CD4-positive, alpha-beta T cell treated with Interleukin-6 at 100 ng/mL for 8 hours (primary cell): ENCODE measurements around the gene CTIF.

ENCODE experiments used
- DNase-seq: peaks from one replicate; pipeline ENCODE4 v3.0.0-alpha.2; 2020; ENCODE audit warnings: mixed read lengths, low spot score

CTIF gene

DNA sequence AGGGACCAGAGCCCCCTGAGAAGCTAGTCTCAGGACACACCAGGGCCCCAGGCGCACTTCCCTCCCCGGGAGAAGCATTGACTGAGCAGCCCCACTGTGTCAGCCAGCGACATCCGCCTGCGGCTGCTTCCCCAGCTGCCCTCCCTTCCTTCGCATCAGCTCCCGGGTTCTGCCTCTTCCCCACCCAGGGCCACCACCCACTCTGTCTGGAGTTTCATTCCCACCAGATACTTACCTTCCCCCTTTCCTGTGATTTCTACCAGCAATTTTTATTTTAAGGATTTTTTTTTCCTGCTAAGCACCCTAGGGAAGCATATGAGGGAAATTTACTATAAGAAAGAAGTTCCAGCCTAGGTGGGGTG lies 312.7 kb downstream of the CTIF start:
- no peak for DNase-seq

GRCh38 chr18:48852292-48852691 lies 313.5 kb downstream of the CTIF start:
- no peak for DNase-seq

DNA sequence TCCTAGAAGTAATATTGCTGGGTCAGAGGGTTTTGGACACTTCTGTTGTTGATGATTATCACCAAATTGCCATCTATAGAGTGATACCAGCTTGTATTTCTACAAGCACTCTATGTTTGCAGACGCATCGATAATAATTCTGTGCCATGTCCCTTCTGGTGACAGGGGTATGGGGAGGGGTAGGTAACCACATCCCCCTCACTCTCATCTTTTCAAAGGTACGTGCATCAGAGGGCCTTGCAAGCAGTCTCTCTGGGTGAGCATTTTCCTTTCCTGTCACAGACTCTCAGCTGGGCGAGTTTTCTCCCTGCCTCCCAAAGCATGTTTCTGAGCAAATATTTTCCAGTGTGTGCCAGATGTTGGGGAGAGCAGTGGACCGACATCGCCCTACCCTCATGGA lies 314.0 kb downstream of the CTIF start:
- DNase-seq, result no peak

DNA sequence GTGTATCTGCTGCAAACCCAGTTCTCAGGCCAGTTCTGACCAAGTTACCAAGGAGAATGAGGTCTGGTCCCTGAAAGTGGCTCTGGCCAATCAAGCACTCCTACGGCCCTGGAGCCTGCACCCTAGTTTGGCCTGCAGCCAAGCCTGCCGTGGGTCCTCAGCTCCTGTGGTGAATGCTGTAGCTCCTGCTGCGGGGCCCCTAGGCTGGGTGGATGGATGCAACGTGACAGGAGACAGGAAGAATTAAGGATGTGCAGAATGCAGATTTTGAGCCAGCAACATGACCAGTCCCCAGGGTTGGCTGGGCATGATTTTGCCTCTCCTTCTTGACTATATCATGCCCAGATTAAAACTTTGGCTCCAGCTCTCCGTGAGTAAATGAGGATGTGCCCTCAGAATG lies 314.8 kb downstream of the CTIF start:
- no peak for DNase-seq

GRCh38 chr18:48854780-48855179 lies 315.9 kb downstream of the CTIF start:
- no peak for DNase-seq

DNA sequence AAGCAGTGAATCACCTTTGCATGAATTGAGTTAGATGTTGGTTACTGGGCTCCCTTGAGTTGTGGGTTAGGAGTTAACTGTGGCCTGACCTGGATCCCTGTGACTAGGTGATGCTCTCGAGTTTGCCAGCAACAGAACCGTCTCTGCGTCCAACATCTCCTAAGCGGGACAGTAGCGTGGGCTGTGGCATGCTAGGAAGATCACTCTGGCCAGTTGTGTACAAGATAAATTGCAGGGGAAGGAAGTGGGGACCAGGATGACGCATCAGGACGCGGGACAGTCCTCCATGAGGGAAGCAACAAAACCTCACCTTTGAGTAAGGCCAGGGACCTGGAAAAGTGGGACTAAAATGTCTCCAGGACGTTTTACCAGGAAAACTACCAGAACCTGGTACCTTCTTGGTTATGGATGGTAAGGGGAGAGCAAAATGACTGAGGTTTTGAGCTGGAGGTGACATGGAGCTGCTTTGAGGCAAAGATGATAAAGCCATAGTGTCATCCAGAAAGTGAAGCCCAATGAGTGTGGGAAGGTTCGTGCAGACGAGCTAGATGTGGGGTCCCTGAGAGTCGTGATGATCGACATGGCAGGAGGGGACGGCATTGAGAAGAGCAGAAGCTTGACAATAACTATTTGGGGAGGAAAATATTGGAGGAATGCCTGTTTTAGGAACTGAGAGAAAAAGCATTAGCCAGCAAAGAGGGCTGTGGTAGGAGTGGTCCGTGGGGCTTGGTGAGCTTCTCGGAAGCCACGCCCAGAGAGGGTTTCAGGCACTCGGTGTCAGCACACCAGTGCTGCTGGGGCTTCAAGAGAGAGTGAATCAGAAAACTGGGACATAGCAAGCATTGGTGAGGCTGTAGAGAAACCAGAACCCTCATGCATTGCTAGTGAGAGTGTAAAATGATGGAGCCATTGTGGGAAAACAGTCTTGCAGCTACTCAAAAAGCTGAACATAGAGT lies 316.9 kb downstream of the CTIF start:
- DNase-seq, result no peak

- no peak for DNase-seq
Measured at GRCh38 chr18:48857023-48857694, 318.3 kb downstream of the CTIF start.

DNA sequence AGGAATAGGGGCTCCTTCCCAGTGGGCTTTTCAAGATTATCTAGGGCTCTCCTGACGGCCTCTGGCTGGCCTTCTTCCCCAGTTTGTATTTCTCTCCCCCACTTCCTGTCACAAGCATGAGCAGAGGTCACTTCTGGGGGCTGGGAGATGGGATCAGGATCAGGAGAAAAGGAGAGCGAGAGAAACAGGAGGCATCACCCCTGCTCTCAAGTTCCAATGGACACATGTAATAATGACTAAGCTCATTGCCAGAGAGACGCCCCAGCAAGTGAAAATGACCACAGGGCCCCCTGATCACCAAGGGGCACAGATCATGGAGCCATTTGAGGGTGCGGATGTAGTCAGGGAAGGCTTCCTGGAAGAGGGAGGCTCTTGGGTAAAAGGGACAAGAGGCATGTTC lies 319.8 kb downstream of the CTIF start:
- DNase-seq, result no peak

DNA sequence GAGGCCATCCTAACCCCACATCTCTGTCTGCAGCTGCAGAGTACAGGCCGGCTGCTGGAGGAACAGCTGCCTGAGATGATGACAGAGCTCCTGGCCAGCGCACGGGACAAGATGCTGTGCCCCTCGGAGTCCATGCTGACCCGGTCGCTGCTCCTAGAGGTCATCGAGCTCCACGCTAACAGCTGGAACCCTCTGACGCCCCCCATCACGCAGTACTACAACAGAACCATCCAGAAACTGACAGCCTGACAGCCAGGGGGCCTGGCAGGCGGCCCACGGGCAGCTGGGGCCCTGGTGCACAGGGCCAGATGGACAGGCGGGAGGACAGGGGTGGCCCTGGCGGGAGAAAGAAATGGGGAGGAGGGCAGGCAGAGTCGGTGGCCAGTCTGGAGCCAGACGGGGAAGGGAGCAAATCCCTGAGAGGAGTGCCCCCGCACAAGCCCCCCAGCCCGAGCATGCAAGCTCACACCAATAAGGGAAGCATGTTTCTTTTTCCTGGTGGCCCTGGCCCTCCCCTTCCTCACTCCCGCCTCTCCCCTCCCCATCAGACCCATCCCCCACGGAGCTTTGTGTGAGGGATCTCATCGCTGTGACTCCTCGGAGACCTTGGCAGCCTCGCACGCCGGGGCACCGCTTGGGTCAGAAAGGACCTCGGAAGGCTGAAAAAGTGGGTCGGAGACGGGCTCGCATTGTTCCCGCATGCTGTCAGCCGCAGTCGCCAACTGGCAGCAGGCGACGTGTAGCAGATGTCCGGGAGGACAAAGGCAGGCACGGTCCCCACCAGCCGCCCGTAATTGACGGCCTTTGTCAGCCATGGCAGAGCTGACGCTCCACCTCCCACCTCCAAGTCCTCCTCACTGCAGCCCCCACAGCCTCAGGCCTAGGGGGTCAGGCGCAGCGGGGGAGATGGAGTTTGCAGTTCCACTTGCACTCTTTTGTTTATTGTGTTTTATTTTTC lies 320.8 kb downstream of the CTIF start:
- DNase-seq, result no peak

GRCh38 chr18:48860269-48861180 lies 321.7 kb downstream of the CTIF start:
- no peak for DNase-seq

- no peak for DNase-seq
Measured at GRCh38 chr18:48861181-48861708, 322.4 kb downstream of the CTIF start.

DNA sequence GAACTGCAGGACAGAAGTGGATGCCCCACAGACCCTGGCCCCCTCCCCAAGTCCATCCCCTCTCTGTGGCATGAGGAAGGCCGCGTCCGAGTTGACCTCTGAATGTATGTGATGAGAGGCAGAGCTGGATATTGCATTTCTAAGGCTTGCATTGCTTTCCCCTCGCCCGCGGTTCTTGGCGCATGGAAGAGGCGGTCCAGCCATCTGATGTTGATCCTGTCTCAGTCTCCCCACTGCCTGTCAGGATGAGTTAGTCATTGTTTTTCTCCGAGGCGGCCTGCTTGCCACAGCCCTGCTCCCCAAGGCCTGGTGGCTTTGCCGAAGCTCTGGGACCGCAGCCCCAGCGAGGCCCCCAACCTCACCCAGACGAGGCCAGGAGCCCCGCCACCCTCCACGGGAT lies 323.3 kb downstream of the CTIF start:
- no peak for DNase-seq

- no peak for DNase-seq
Measured at GRCh38 chr18:48862678-48863270, 323.9 kb downstream of the CTIF start.

DNA sequence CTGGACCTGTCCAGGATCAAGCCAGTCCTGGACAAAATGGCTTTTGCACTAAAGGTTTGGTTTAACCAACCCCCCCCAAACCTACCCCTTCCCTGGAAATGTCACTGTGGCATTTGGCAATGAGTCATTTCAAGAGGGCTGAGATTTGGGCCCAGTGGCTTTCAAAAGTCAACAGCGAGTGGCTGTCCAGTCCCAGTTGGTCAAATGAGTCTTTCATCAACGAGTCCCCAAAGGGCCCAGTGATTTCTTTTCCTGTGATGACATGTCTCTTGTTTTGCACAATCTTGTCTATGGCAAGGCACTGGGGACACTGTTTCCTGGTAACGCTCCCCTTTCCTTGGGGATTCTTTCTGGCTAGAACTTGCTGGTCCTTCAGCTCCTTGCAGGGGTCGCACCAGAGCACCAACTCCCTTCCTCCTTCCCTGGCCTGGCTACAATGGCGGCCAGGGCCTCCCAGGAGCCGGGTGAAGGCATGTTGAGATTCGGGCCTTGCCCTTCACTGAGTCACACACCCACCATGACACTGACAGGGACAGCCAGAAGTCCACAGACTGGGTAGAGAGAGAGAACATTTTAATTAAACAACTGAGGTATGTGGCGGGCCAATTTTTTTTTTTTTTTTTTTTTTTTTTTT lies 324.7 kb downstream of the CTIF start:
- DNase-seq, result no peak

GRCh38 chr18:48864876-48865275 lies 326.0 kb downstream of the CTIF start:
- DNase-seq, result no peak

- no peak for DNase-seq
Measured at GRCh38 chr18:48866028-48866733, 327.4 kb downstream of the CTIF start.

GRCh38 chr18:48866856-48867255 lies 328.0 kb downstream of the CTIF start:
- DNase-seq, result no peak

DNA sequence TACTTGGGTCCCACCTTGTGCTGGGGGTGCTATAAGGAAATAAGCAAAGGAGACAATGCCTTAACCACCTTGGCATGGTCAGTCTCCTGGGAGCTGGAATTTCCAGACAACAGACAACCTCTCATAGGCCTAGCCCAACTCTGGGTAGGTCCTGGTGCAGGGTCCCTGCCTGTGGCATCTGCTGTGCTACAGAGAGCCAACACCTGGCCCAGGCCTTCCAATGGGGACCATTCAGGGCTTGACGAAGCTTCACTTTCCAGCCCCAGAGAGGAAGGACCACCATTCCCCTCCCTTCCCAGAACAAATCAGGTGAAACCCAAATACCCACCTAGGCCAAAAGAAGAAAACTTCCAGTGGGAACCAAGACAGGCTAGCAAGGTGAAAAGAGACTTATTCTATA lies 329.1 kb downstream of the CTIF start:
- no peak for DNase-seq
